GM21529 (cell line): ENCODE data around the gene TP53BP1.
"Not testable (repeated sequence)": the region's sequence is repeated elsewhere in the genome, so short reads cannot be mapped to it uniquely, and the experiment has no call there.

ENCODE experiments used
- ATAC-seq: cut with Tn5 transposase; IDR thresholded peaks from one replicate; pipeline ENCODE4 v1.9.1; 2021; ENCODE audit not compliant: unreplicated experiment

The TP53BP1 gene

DNA sequence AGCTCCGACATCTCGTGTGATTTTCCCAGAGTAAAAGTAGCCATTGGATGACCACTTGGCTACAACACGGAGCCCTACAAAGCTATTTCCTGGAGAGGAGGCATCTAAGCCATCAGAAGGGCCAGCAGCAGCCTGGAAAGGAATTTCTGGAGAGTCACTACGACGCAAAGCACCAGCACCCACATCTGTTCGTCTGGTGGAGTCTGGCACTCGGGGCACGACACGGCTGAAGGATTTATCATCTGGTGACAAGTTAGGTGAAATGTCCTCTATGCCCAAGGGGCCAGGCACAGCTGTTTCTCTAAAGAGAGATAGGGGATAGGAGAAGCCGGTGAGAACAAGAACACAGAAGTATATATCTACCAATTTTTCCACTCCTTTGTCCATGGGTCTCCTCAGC lies 72.5 kb downstream of the TP53BP1 start:
- no peak for ATAC-seq

DNA sequence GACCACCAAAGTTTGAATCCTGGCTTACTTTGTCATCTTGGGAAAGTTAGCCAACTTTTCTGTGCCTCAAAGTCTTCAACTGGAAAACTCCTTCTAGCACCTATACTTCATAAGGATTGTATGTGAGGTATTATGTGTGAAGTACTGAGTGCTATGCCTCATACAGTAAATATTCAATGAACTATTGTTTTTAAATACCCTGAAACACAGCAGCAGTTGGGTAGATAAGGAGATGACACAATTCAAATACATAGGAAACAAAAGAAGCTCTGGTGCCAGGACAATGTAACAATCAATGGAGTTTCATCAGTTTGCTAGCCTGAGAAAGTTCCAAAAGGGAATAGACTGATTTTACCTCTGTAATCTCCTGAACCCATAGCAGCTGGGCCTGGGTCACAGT lies 78.8 kb downstream of the TP53BP1 start:
- no peak for ATAC-seq

DNA sequence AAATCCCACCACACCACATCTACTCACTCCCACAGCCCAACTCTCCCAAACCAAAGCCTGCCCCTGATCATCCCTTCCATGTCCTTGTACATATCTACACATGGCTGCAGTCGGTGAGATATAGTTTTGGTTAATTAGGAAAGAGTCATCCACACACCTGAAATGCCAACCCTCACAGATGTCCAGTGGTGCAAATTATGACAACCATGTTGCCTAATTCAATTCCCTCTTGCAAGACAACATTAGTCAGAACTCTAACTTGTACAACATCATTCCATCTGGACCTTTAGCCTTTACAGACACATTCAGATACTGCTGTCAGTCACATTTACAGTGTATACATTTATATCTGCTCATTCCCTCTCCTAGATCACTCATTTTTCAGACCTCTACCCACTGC lies 80.9 kb downstream of the TP53BP1 start:
- ATAC-seq, result no peak

DNA sequence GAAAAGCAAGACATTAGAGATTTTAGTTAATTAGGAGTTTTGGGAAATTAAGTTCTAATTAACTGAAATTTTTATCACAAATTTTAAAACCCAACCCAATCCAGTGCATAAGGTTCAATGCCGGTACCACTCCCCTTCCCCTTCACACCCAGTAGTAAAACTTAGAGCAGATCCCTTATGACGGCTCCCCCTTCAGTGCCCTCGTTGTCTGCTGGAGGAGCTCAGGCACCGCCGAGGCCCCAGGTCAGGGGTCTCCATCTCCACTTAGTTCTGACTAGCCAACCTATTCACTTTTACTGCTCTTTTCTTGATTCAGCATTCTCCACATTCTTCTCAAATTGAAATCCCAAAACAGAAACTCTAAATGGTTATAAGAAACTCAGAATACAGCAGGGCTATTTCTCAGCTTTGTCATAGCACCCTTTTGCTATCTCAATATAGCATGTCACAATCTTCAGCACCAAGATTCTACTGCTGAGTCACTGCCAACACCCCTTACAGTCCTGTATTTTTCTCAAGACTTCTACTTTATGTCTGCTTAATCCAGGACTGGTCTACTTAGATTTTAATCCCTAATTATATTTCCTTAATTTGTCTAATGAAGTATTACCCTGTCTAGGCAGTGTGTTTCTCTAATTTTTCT lies 82.3 kb downstream of the TP53BP1 start:
- no peak for ATAC-seq

DNA sequence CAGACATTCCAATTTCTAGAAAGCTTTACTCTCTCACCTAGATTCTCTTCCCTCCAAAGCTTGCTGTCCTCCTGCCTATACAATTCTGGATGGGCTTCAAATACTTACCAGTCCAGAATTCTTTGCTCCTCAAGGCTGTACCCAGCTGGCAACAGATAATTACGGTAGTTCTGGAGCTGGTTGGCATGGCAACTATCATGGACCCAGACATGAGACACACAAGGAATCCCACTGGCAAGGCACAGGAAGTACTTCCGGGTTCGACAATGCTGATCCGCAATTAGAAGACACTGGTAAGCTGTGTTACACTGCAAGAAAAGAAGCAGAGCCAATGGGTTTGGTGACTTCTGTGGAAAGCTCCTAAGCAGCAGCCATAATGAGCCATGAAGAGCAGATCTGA lies 84.2 kb downstream of the TP53BP1 start:
- no peak for ATAC-seq

DNA sequence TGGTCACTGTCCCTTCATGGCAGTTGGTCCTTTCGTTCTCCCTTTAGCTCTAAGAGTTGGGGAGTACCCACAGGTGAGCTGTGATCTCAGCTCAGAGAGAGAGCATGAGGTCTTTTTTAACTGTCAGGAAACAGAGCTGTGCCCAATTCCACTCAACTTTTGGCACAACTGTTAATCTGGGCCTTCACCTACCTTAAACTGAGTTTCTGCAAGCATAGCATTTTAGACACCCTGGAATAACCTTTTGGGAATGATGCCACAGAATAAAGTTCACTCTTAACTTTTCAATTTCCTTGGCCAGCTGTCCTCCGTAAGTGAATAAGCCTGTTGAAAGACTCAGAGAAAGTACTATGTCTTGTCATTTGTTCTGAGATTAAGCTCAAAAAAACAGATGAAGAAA lies 86.1 kb downstream of the TP53BP1 start:
- ATAC-seq, result no peak

DNA sequence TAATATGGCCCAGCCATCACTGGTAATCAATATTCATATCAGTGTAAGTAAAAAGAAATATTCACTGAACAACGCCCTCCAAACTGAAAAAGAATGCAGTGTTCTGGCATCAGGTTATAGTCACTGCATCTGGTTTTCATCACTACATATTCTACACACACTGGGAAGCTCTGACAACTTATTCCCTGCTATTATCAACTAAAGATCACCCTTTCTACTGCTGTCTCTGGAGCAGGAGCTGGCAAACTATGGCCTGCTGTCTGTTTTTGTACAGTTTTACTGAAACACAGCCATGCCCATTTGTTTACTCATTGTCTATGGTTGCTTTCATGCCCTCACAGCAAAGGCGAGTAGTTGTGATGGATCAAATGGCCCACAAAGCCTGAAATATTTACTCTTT lies 86.8 kb downstream of the TP53BP1 start:
- no peak for ATAC-seq

DNA sequence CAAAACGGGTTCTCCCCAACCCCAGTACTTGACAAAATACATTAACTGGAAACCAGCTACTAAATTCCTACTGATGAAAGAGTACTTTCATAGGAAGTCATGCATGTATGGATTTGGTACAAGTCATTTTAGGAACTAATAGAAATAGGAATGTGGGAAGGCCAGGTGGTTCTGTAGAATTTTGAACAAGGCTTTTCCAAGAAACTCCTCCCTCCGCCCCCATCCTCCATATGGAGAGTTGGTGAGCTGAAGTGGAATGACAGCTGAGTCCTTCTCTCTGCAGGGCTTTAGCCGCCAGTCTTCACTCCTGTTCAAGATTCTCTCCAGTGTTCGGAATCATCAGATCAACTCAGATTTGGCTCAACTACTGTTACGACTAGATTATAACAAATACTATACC lies 88.8 kb downstream of the TP53BP1 start:
- ATAC-seq, result no peak

DNA sequence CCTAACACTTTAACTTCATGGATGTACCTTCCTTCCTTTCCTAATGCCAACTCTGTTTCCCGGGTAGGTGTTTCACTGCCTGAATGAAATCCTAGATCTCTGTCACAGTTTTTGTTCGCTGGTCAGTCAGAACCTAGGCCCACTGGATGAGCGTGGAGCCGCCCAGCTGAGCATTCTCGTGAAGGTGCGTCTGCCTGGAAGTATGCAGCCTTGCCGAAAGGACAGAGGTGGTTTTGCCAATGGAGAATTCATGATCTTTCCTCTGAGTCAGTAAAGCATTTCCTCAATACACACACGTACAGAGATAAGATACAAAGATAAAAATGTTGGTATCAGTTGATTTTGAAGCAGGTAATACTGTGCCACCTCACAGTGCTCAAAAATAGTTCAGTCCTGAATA lies 89.3 kb downstream of the TP53BP1 start:
- ATAC-seq, result no peak

DNA sequence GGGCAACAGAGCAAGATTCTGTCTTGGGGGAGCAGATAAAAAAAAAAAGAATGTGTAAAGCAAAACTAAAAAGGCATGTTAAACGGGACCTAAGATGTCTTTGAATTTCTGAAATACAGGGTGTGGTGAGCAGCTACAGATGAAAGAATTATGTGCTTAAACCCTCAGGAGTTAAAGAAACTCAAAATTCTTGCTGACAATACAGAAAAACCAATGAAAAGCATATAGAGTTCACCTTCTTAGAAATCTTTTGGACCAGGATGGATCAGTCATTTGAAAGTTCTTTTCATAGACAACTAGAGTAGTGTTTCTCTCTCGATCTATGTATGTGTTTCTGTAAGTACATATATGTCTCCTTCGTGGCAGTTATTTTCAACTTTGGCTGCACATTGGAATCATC lies 90.7 kb downstream of the TP53BP1 start:
- ATAC-seq, result no peak

DNA sequence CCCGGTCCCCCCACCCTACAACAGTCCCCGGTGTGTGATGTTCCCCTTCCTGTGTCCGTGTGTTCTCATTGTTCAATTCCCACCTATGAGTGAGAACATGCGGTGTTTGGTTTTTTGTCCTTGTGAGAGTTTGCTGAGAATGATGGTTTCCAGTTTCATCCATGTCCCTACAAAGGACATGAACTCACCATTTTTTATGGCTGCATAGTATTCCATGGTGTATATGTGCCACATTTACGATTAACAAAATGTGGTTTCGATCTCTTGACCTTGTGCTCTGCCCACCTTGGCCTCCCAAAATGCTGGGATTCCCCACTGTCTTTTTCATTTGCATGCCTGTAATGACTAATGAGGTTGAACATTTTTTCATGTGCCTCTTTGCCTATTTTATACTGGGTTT lies 99.4 kb downstream of the TP53BP1 start:
- ATAC-seq, result not testable (repeated sequence)

DNA sequence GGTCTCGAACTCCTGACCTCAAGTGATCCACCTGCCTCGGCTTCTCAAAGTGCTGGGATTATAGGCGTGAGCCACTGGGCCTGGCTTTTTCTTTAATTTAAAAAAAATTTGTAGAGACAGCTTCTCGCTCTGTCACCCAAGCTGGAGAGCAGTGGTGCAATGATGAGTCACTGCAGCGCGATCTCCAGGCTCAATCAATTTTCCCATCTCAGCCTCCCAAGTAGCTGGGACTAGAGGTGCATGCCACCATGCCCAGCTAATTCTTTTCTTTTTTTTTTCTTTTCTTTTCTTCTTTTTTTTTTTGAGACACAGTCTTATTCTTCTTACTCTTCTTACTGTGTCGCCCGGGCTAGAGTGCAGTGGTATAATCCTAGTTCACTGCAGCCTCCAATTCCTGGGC lies 102.2 kb downstream of the TP53BP1 start:
- no peak for ATAC-seq

DNA sequence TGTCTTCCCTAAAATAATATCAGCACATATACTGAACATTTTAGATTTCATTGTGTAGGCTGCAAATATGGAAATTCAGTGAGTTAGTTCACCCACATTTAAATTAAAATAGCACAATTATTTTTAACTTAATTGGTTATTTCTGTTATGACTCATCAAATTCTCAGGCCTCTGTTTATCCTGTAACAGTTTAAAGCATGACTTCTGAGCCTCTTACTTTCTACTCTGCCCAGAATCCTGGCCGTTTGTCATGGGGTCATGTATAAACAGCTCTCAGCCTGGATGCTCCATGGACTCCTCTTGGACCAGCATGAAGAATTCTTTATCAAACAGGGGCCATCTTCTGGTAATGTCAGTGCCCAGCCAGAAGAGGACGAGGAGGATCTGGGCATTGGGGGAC lies 109.9 kb downstream of the TP53BP1 start:
- ATAC-seq, result no peak

DNA sequence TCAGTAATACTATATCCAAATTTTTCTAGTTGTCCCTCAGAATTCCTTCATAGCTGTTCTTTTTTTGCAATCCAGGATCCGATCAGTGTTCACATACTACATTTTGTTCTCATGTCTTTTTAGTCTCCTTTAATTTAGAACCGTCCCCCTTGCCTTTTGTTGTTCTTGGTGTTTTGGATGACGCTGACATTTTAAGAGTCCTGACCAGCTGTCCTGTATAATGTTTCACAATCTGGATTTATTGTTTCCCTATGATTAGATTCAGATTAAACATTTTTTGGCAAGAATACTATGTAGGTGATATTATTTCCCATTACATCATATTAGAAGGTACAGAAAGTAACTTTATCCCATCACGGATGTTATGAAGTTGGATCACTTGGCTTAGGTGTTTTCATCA lies 110.6 kb downstream of the TP53BP1 start:
- ATAC-seq, result no peak

DNA sequence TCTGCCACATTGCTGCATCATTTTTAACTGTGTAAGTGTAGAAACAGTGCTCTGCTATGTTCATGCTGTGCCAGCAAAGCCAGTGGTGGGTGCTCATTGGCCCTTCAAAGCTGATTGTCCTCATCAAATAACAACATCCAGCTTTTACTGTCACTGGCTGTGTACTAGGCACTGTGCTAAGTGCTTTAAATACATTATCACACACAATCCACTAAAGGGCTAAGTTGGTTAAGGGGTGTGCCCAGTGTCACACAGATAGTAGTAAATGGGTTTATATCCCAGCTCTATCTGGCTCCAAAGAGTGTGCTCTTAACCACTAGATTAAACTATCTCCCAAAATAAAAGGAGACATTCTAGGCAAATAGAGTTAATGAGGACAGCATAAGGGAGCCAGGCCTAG lies 114.4 kb downstream of the TP53BP1 start:
- ATAC-seq, result no peak

DNA sequence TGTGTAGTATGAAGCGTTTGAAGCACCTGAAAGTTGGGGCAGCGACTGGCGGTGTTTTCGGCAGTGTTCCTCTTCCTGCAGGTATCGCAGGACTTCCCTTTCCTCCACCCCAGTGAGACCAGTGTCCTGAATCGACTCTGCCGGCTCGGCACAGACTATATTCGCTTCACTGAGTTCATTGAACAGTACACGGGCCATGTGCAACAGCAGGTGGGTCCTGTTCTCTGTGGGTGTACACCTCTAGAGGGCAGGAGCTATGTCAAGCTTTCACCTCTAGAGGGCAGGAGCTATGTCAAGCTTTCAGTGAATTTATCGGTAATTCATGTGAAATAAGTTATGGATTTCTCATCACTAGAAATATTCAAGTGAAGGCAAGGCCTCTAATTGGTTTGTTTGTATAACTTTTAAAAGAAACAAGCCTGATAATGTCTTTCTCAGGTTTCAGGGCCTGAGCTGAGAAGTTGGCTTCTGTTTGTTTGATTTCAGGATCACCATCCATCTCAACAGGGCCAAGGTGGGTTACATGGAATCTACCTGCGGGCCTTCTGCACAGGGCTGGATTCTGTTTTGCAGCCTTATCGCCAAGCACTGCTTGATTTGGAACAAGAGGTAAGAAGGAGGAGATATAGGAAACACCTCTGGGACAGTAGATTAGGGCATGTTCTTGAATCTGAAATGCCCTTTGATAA lies 116.8 kb downstream of the TP53BP1 start:
- ATAC-seq, result no peak

DNA sequence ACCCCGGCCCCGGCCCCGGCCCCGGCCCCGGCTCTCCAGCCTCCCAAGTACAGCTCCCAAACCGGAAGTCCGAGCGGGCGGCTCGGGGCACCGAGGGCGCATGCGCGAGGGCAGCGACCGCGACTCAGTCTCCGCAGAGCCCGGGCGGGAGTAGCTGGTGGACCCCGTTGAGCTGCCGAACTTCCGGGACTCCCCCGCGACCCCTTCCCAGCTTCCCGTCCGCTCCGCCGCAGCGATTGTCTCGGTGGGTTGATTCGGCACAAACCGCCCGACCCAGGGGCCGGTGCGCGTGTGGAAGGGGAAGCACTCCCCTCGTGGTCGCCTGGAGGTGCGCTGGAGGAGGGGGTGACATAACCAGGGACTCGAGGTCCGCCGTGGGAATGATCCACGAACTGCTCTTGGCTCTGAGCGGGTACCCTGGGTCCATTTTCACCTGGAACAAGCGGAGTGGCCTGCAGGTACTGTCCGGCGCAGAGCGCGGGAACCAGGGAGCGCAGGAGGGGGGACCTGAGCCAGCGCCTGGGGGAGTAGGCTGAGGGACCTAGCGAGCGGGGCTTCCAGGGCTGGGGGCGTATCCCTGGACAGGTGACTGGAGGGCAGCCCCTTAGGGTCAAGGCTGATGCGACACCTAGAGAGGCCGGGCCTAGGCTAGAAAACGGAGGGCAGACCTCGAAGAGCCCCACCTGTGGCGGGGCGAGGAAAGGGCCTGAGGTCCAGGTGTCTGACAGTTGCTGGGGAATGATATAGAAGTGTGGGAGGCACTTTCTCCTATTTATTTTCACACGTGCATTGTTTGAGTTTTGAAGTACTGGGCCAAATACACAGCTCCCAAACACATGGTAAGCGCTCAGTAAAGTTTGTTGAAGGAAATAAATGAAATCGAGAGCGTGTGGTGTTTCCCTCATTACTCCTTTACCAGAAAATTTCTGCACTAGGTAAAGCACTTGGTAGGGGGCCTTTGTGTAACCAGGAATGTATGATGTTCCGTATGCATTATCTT lies 121.7 kb downstream of the TP53BP1 start, which contains the start of the genes TUBGCP4 and ZSCAN29:
Gene TUBGCP4 (plus strand): TSS at position 127 of the 1,000 bp plus-strand sequence. CDS start 254 bp downstream, at position 381.
Gene ZSCAN29 (minus strand): TSS at position 69 of the 1,000 bp plus-strand sequence. CDS start 1,130 bp downstream, outside the sequence.
- ATAC-seq, result peak; percentile 69

DNA sequence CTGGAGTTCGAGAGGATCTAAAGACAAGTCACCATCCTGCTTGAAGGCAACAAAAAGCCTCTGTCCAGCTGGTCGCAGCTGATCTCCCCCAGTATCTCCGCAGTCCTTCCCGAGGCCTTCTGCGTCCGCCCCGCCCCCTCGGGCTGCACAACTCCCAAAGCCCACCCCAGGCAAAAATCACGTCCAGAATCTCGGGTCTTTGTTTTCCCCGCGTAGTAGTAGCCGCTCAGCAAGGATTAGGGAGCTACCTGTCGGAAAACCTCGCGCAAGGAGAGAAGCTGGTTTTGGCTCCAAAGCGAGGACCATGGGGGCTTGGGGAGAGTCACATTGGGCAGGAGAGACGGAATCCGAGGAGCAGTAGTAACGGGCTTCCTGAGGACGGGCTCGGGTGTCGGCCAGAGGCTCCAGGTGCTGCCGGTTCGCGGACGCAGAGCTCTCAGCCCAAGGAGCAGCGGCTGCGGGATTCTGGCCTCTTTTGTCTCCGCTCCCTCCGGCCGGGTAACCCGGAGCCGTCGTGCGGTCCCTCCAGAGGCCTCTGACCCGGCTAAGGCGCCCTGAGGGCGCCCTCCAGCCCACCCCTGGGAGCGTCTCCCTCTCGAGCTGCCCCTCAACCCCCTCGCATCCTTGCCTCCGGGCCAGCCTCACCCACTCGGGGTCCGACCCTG lies 122.5 kb downstream of the TP53BP1 start:
- peak; percentile 43 for ATAC-seq

DNA sequence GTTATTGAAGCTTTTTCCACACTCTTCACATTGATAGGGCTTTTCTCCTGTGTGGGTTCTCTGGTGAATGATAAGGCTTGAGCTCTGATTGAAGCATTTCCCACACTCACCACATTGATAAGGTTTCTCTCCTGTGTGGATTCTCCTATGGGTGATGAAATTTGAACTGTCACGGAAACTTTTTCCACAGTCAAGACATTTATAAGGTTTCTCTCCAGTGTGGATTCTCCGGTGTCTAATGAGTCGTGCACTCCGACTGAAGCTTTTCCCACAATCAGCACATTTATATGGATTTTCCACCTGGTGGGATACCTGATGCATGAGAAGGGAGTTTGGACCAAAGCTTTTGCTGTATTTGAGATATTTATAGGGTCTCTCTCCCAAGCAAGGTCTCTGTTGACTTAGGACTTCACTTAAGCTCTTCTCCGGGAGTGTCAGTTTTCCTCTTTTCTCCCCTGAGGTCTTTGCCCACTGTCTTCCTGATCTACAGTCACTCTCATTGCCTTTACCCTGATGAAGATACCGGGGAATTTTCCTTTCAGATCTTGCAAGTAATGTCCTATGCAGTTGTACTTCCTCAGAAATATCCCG lies 131.5 kb downstream of the TP53BP1 start:
- no peak for ATAC-seq

DNA sequence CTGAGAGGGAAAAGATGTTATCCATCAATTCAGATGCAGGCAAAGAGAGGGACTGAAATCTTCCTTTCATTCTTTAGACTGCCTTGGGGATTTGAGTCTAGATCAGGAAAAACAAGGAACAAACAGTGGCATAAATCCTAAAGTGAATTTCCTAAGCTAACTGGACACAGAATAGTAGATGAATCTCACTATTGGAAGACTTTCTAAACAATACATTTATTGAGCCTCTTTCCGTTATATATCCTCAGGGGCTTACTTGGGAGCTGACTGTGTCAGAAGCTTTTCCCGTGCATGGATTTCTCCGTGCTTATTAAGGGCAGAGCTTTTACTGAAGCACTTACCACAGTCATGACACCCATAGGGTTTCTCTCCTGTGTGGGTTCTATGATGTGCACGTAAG lies 132.1 kb downstream of the TP53BP1 start:
- ATAC-seq, result no peak
